H1 (cell line): ENCODE measurements around the gene SND1. TPM values are rescaled to one million over a fixed set of nuclear protein-coding genes. Genes with fewer than 3 reads are reported as not detected.

ENCODE experiments used
- CTCF ChIA-PET: fragments of 300-600 bp; sonication (Branson Sonifier 250); formaldehyde crosslinking; loops from one replicate; lab custom pipeline; 2021; ENCODE audit not compliant: partially characterized antibody; lab: Charles Lee
- POLR2A ChIA-PET: fragments of 300-600 bp; sonication (Branson Sonifier 250); formaldehyde crosslinking; loops from one replicate; lab custom pipeline; 2021; ENCODE audit warnings: inconsistent platforms; ENCODE audit not compliant: partially characterized antibody; lab: Charles Lee
- DNase-seq, 2 experiments: peaks; one replicate each; pipeline versions ENCODE4 v3.0.0 to v3.0.0-alpha.2; 2010 to 2022; ENCODE audit warnings: low spot score in 2 of 2, low read depth in 1 of 2, mixed read lengths in 1 of 2
- FAIRE-seq: peaks from 2 replicates; lab custom pipeline; 2011; peaks lifted over from hg19 to GRCh38; lab: Jason Lieb, UNC
- H2AFZ ChIP-seq: 2 replicates; pipeline ENCODE4 v1.8.1; 2012; ENCODE audit warnings: low read length, inconsistent platforms
- H2AK5ac ChIP-seq: 2 replicates; pipeline ENCODE4 v1.6.1; 2013; ENCODE audit warnings: low read depth, low read length
- H2BK120ac ChIP-seq: replicated peaks from 2 replicates; pipeline ENCODE3; 2013; ENCODE audit warnings: low read depth, low read length, inconsistent platforms
- H2BK12ac ChIP-seq: 2 replicates; pipeline ENCODE4 v1.6.1; 2013; ENCODE audit warnings: low read depth, low read length
- H2BK15ac ChIP-seq: 2 replicates; pipeline ENCODE4 v1.6.1; 2013; ENCODE audit warnings: low read length
- H2BK20ac ChIP-seq: 2 replicates; pipeline ENCODE4 v1.6.1; 2013; ENCODE audit warnings: low read length
- H2BK5ac ChIP-seq: 2 replicates; pipeline ENCODE4 v1.6.1; 2013; ENCODE audit warnings: low read depth, low read length
- H3K14ac ChIP-seq: 2 replicates; pipeline ENCODE4 v1.6.1; 2013; ENCODE audit warnings: inconsistent platforms; ENCODE audit not compliant: insufficient read length
- H3K18ac ChIP-seq: 2 replicates; pipeline ENCODE4 v1.6.1; 2013; ENCODE audit warnings: low read length; ENCODE audit errors: extremely low read depth
- H3K23ac ChIP-seq: 2 replicates; pipeline ENCODE4 v1.6.1; 2013; ENCODE audit warnings: inconsistent platforms; ENCODE audit not compliant: insufficient read length
- H3K23me2 ChIP-seq: 2 replicates; pipeline ENCODE4 v1.6.1; 2013; ENCODE audit warnings: low read depth, low read length
- H3K27ac ChIP-seq: 2 replicates; pipeline ENCODE4 v1.6.1; 2011; ENCODE audit warnings: low read depth, low read length, inconsistent platforms
- H3K27me3 ChIP-seq, 4 experiments: replicated peaks in 1 of 4; 1 replicate in 1 of 4; 2 replicates in 3 of 4; pipeline versions ENCODE4 v1.6.1 to v1.8.1; 2011 to 2013; ENCODE audit warnings: low read length in 3 of 4, mild to moderate bottlenecking in 3 of 4, inconsistent platforms in 2 of 4, mixed read lengths in 2 of 4, moderate library complexity in 1 of 4; ENCODE audit not compliant: control insufficient read depth in 3 of 4, insufficient read depth in 3 of 4; ENCODE audit errors: extremely low read depth in 1 of 4
- H3K36me3 ChIP-seq, 4 experiments: 2 replicates each; pipeline versions ENCODE4 v1.6.1 to v1.8.1; 2011 to 2013; ENCODE audit warnings: mild to moderate bottlenecking in 4 of 4, low read length in 3 of 4, moderate library complexity in 2 of 4, control low read depth in 1 of 4, inconsistent platforms in 1 of 4; ENCODE audit not compliant: insufficient read depth in 4 of 4, control insufficient read depth in 2 of 4
- H3K4ac ChIP-seq: replicated peaks from 2 replicates; pipeline ENCODE3; 2013; ENCODE audit warnings: low read length, low read depth, mixed read lengths, inconsistent platforms; ENCODE audit not compliant: insufficient read length
- H3K4me1 ChIP-seq, 4 experiments: replicated peaks in 1 of 4; 1 replicate in 1 of 4; 2 replicates in 3 of 4; pipeline versions ENCODE4 v1.6.1 to v1.8.1; 2011 to 2013; ENCODE audit warnings: low read length in 3 of 4, inconsistent platforms in 2 of 4, mixed read lengths in 1 of 4; ENCODE audit not compliant: insufficient read depth in 4 of 4, control insufficient read depth in 3 of 4
- H3K4me2 ChIP-seq, 2 experiments: 2 replicates each; pipeline versions ENCODE4 v1.6.1 to v1.8.1; 2011 to 2013; ENCODE audit warnings: low read depth in 2 of 2, low read length in 2 of 2, control low read depth in 1 of 2, inconsistent platforms in 1 of 2, mild to moderate bottlenecking in 1 of 2; ENCODE audit not compliant: insufficient read depth in 1 of 2
- H3K4me3 ChIP-seq, 4 experiments: fragments of 200-600, 300-600 bp in 1 of 4; sonication (generic), shearing (Covaris generic), sonication (Bioruptor Twin) in 1 of 4; 2 replicates each; pipeline versions ENCODE4 v1.5.1 to v1.8.1; 2011 to 2016; ENCODE audit warnings: low read length in 4 of 4, low read depth in 3 of 4, control low read depth in 2 of 4, inconsistent platforms in 2 of 4, mild to moderate bottlenecking in 2 of 4, mixed read lengths in 1 of 4, moderate library complexity in 1 of 4; ENCODE audit not compliant: insufficient read depth in 2 of 4; ENCODE audit errors: extremely low read depth in 1 of 4
- H3K56ac ChIP-seq: replicated peaks from 2 replicates; pipeline ENCODE3; 2013; ENCODE audit warnings: low read depth, mild to moderate bottlenecking, mixed read lengths, low read length, inconsistent platforms; ENCODE audit not compliant: insufficient read length
- H3K79me1 ChIP-seq: 2 replicates; pipeline ENCODE4 v1.6.1; 2013; ENCODE audit warnings: low read depth, low read length, control low read depth
- H3K79me2 ChIP-seq, 2 experiments: 2 replicates each; pipeline versions ENCODE4 v1.6.1 to v1.8.1; 2012 to 2013; ENCODE audit warnings: low read length in 2 of 2, mild to moderate bottlenecking in 2 of 2, inconsistent platforms in 1 of 2; ENCODE audit not compliant: insufficient read depth in 2 of 2, control insufficient read depth in 1 of 2
- H3K9ac ChIP-seq, 4 experiments: replicated peaks in 1 of 4; 1 replicate in 1 of 4; 2 replicates in 3 of 4; pipeline versions ENCODE4 v1.6.1 to v1.8.1; 2011 to 2013; ENCODE audit warnings: low read depth in 3 of 4, low read length in 3 of 4, control low read depth in 2 of 4, mild to moderate bottlenecking in 2 of 4, moderate library complexity in 2 of 4, inconsistent platforms in 1 of 4; ENCODE audit errors: extremely low read depth in 1 of 4
- H3K9me3 ChIP-seq, 2 experiments: 2 replicates each; pipeline versions ENCODE4 v1.6.1 to v1.8.1; 2012 to 2013; ENCODE audit warnings: mild to moderate bottlenecking in 2 of 2, moderate library complexity in 2 of 2, control low read depth in 1 of 2, inconsistent platforms in 1 of 2, low read depth in 1 of 2, low read length in 1 of 2, mixed read lengths in 1 of 2; ENCODE audit not compliant: insufficient read depth in 2 of 2
- H4K20me1 ChIP-seq, 2 experiments: replicated peaks in 1 of 2; 2 replicates each; pipeline versions ENCODE3 to v1.8.1; 2011 to 2013; ENCODE audit warnings: inconsistent platforms in 2 of 2, low read length in 2 of 2, mild to moderate bottlenecking in 1 of 2; ENCODE audit not compliant: insufficient read depth in 2 of 2, control insufficient read depth in 1 of 2
- H4K5ac ChIP-seq: 2 replicates; pipeline ENCODE4 v1.6.1; 2013; ENCODE audit warnings: low read length, low read depth, mixed read lengths, inconsistent platforms; ENCODE audit not compliant: insufficient read length
- H4K8ac ChIP-seq: 2 replicates; pipeline ENCODE4 v1.8.0; 2013; ENCODE audit warnings: mild to moderate bottlenecking, moderate library complexity, low read length, inconsistent platforms; ENCODE audit not compliant: insufficient read depth; ENCODE audit errors: extremely low read depth
- H4K91ac ChIP-seq: replicated peaks from 2 replicates; pipeline ENCODE3; 2013; ENCODE audit warnings: low read length, mixed read lengths, inconsistent platforms; ENCODE audit not compliant: insufficient read length
- E2F6 ChIP-seq: IDR thresholded peaks from 2 replicates; pipeline ENCODE4 v1.6.1; 2012; ENCODE audit warnings: inconsistent platforms
- RBBP5 ChIP-seq: IDR thresholded peaks from 2 replicates; pipeline ENCODE4 v1.7.1; 2012; ENCODE audit warnings: low read depth, mild to moderate bottlenecking, inconsistent platforms, low read length, moderate library complexity, borderline replicate concordance
- YY1 ChIP-seq: IDR thresholded peaks from 2 replicates; pipeline ENCODE4 v1.6.1; 2011; ENCODE audit warnings: low read depth, mild to moderate bottlenecking, low read length
- WGBS, 2 experiments: shearing (Covaris generic) in 1 of 2; methylation state at CpG; one replicate each; pipeline versions ENCODE4 v1.1.6 to v1.1.7; 2013 to 2015; ENCODE audit warnings: low lambda C conversion rate in 2 of 2, mixed read lengths in 2 of 2, inconsistent platforms in 1 of 2, low coverage in 1 of 2, missing lambda C conversion rate in 1 of 2; ENCODE audit not compliant: insufficient replicate concordance in 2 of 2, insufficient coverage in 1 of 2, insufficient read length in 1 of 2; ENCODE audit errors: extremely low coverage in 1 of 2, missing lambda C conversion rate in 1 of 2; 5-methylcytosine and 5-hydroxymethylcytosine counted together
- polyA plus RNA-seq, 7 experiments: library from polyadenylated mRNA; depleted of rRNA in 3 of 7; stranded (reverse) in 5 of 7; unstranded in 2 of 7; fragments of >200 nt in 5 of 7; fragments of 200-250 nt in 2 of 7; gene quantifications; 1 replicate in 5 of 7; 2 replicates in 1 of 7; 4 replicates in 1 of 7; pipeline versions ENCODE4 v1.2.1 to v1.2.3, GENCODE V29; 2011 to 2013; ENCODE audit warnings: missing spikeins in 2 of 7, mixed read lengths in 2 of 7
- total RNA-seq: library from RNA; stranded (reverse); fragmentation: NEBNext Ultra II Directional; extraction: Animal tissue kit (Norgen Biotek cat#: 25700); gene quantifications from 2 replicates; pipeline ENCODE4 v1.2.1, GENCODE V29; 2021

The SND1 gene
- total and polyA plus RNA-seq, 2 of the 8 experiments (the other 6 are each of a cell fraction or from before 2014, with no cell fraction given), result 122 to 290 TPM

- DNase-seq, result peak in 1 of 2 experiments; percentile 75
- H2AK5ac ChIP-seq, result no peak overlapping the region
- no peak overlapping the region for H2BK20ac ChIP-seq
- H3K27me3 ChIP-seq, result peaks cover 10 to 38% (median 29%) of the 10 kb centered on the region in 4 experiments
- POLR2A ChIA-PET, result interaction anchor here (0.7 to 1.9 kb wide), 6 partner anchors 12 to 74 kb away, joined by 3 to 5 read pairs (median 4); no protein-coding TSS in a partner anchor
- FAIRE-seq, result no peak
- H3K36me3 ChIP-seq, result no peaks in the 10 kb centered on the region
- H3K79me2 ChIP-seq, result no peaks in the 10 kb centered on the region
- H3K4me1 ChIP-seq, result peaks cover 0 to 4% (median 2%) of the 10 kb centered on the region in 4 experiments; a peak in 2 of 7 replicates
- H3K79me1 ChIP-seq, result no peaks in the 10 kb centered on the region
- 0 out of 2 replicates have a peak, but pooled peaks have one; percentile 51 for TF ChIP-seq RBBP5
- TF ChIP-seq E2F6, result 0 out of 2 replicates have a peak, but pooled peaks have one; percentile 8
- TF ChIP-seq YY1, result no peak
- peaks cover 9% of the 10 kb centered on the region; the same call in 1 of the 2 replicates for H3K23me2 ChIP-seq
- no peak overlapping the region for H2BK12ac ChIP-seq
- H4K91ac ChIP-seq, result no peak overlapping the region
- H3K9me3 ChIP-seq, result peaks cover 0 to 3% of the 10 kb centered on the region in 2 experiments; a peak in 1 of 4 replicates
- H2AFZ ChIP-seq, result peak overlapping the region; percentile 84; the same call in 1 of the 2 replicates
- H3K18ac ChIP-seq, result no peak overlapping the region; the same call in 1 of the 2 replicates
- H2BK15ac ChIP-seq, result no peak overlapping the region
- no peak overlapping the region for H3K27ac ChIP-seq
- CTCF ChIA-PET, result interaction anchor here (0.8 to 14.8 kb wide), 34 partner anchors 9 to 422 kb away, joined by 3 to 347 read pairs (median 5); no protein-coding TSS in a partner anchor
- WGBS, 2 experiments, result 5% methylated on average over 22 of the region's 22 CpGs; no CpG with 5 or more reads in 1 of the 2 experiments
- peak overlapping the region; percentile 48 to 82 (median 58) for H3K4me3 ChIP-seq
- H2BK120ac ChIP-seq, result no peak overlapping the region
- no peak overlapping the region for H3K23ac ChIP-seq
- no peaks in the 10 kb centered on the region for H4K20me1 ChIP-seq
- no peak overlapping the region; the same call in 1 of the 2 replicates for H4K8ac ChIP-seq
- H3K4me2 ChIP-seq, result peak overlapping the region; percentile 68 to 86
- H4K5ac ChIP-seq, result no peak overlapping the region
- no peak overlapping the region for H3K4ac ChIP-seq
- peak overlapping the region; percentile 35; the same call in 1 of the 2 replicates for H2BK5ac ChIP-seq
- peak overlapping the region in 1 of 4 experiments; percentile 24; a peak in 2 of 7 replicates for H3K9ac ChIP-seq
- no peak overlapping the region for H3K56ac ChIP-seq
- H3K14ac ChIP-seq, result no peak overlapping the region
Measured at GRCh38 chr7:128136215-128136597, 484.2 kb downstream of the SND1 start.
